K562 (cell line): ENCODE data around the gene ZNF541. TPM values are rescaled to one million over a fixed set of nuclear protein-coding genes. Genes with fewer than 3 reads are reported as not detected.

ENCODE experiments used
- ATAC-seq: fragments of 200-7000 bp; cut with Tn5 transposase; 3 replicates; pipeline ENCODE4 v1.9.1; 2020; ENCODE audit warnings: moderate library complexity
- BruUV-seq: library from RNA; stranded (reverse); fragments of 400-500 nt; replicated peaks from 2 replicates; lab custom pipeline; 2021; lab: Mats Ljungman, UMichigan
- CTCF ChIA-PET: fragments of 300-600 bp; formaldehyde crosslinking; extraction: SDS; loops from one replicate; lab custom pipeline; 2021; ENCODE audit warnings: low intra/inter-chr PET ratio; lab: Yijun Ruan, JAX
- POLR2A ChIA-PET: fragments of 300-600, 350-650 bp; sonication (Branson Sonifier 250); formaldehyde crosslinking; extraction: SDS; loops from one replicate; lab custom pipeline; 2021; ENCODE audit warnings: antibody characterized with exemption, inconsistent platforms; lab: Yijun Ruan, JAX
- DNase-seq, 4 experiments: peaks; one replicate each; pipeline versions ENCODE4 v3.0.0 to v3.0.0-alpha.2; 2011 to 2018; ENCODE audit warnings: low spot score in 3 of 4, mixed read lengths in 3 of 4; ENCODE audit errors: extremely low read depth in 1 of 4
- FAIRE-seq: peaks from 2 replicates; lab custom pipeline; 2011; peaks lifted over from hg19 to GRCh38; lab: Jason Lieb, UNC
- H2AFZ ChIP-seq: 2 replicates; pipeline ENCODE4 v1.6.0; 2011; ENCODE audit warnings: low read depth, low read length, control low read depth, inconsistent platforms
- H3K27ac ChIP-seq: fragments of 200-600 bp; 3 replicates; pipeline ENCODE4 v1.8.0; 2011; ENCODE audit warnings: low read depth, mild to moderate bottlenecking, control low read depth, inconsistent platforms, low read length, moderate library complexity, mixed read lengths; ENCODE audit errors: extremely low read depth
- H3K27me3 ChIP-seq, 2 experiments: fragments of 300-600 bp in 1 of 2; 2 replicates in 1 of 2; 3 replicates in 1 of 2; pipeline versions ENCODE4 v1.6.0 to v1.8.0; 2011; ENCODE audit warnings: inconsistent platforms in 2 of 2, low read length in 2 of 2, mild to moderate bottlenecking in 1 of 2, mixed read lengths in 1 of 2, moderate library complexity in 1 of 2; ENCODE audit not compliant: control insufficient read depth in 2 of 2, insufficient read depth in 2 of 2
- H3K36me3 ChIP-seq: fragments of 300-600 bp; 3 replicates; pipeline ENCODE4 v1.8.0; 2011; ENCODE audit warnings: mild to moderate bottlenecking, low read length, inconsistent platforms; ENCODE audit not compliant: control insufficient read depth, insufficient read depth
- H3K4me1 ChIP-seq, 2 experiments: fragments of 200-600 bp in 1 of 2; replicated peaks in 1 of 2; 2 replicates in 1 of 2; 3 replicates in 1 of 2; pipeline versions ENCODE4 v1.5.1 to v1.8.0; 2011; ENCODE audit warnings: inconsistent platforms in 2 of 2, low read length in 2 of 2, mild to moderate bottlenecking in 1 of 2, mixed read lengths in 1 of 2, moderate library complexity in 1 of 2; ENCODE audit not compliant: control insufficient read depth in 2 of 2, insufficient read depth in 2 of 2
- H3K4me2 ChIP-seq: 2 replicates; pipeline ENCODE4 v1.6.1; 2011; ENCODE audit warnings: low read length, control low read depth, inconsistent platforms, mixed read lengths; ENCODE audit not compliant: insufficient read depth
- H3K4me3 ChIP-seq: fragments of 200-600 bp; sonication (generic), shearing (Covaris generic); 2 replicates; pipeline ENCODE4 v1.5.1; 2016; ENCODE audit warnings: control low read depth, inconsistent platforms
- H3K79me2 ChIP-seq: fragments of 200-600 bp; 3 replicates; pipeline ENCODE4 v1.8.0; 2011; ENCODE audit warnings: low read length, inconsistent platforms; ENCODE audit not compliant: control insufficient read depth, insufficient read depth
- H3K9ac ChIP-seq, 2 experiments: 2 replicates each; pipeline versions ENCODE4 v1.6.0 to v1.6.1; 2011; ENCODE audit warnings: low read depth in 2 of 2, low read length in 2 of 2, control low read depth in 1 of 2, inconsistent platforms in 1 of 2, mild to moderate bottlenecking in 1 of 2, mixed read lengths in 1 of 2; ENCODE audit not compliant: insufficient read depth in 1 of 2
- H3K9me1 ChIP-seq: one replicate; pipeline ENCODE4 v1.6.0; 2011; ENCODE audit warnings: inconsistent platforms, mild to moderate bottlenecking, low read length, moderate library complexity; ENCODE audit not compliant: control insufficient read depth, insufficient read depth
- H3K9me3 ChIP-seq: replicated peaks from 2 replicates; pipeline ENCODE4 v1.5.1; 2011; ENCODE audit warnings: low read depth, low read length, inconsistent platforms; ENCODE audit not compliant: control insufficient read depth, insufficient read depth
- H4K20me1 ChIP-seq: replicated peaks from 2 replicates; pipeline ENCODE4 v1.6.1; 2011; ENCODE audit warnings: low read length, inconsistent platforms, mixed read lengths; ENCODE audit not compliant: control insufficient read depth, insufficient read depth
- CBFA2T3 ChIP-seq: fragments of 450-650 bp; IDR thresholded peaks from 2 replicates; pipeline ENCODE4 v1.6.1; 2017
- CBX5 ChIP-seq: IDR thresholded peaks from 2 replicates; pipeline ENCODE4 v1.6.1; 2014; ENCODE audit warnings: low read depth, borderline replicate concordance
- DACH1 ChIP-seq: fragments of 450-650 bp; IDR thresholded peaks from 2 replicates; pipeline ENCODE4 v1.6.1; 2018; ENCODE audit not compliant: partially characterized antibody
- ELF1 ChIP-seq: fragments of 200-800 bp; sonication (Bioruptor generic); IDR thresholded peaks from 2 replicates; pipeline ENCODE4 v1.6.1; 2016; ENCODE audit warnings: missing genetic modification characterization, missing compliant biosample characterization
- EP400 ChIP-seq: fragments of 450-650 bp; IDR thresholded peaks from 2 replicates; pipeline ENCODE4 v1.6.1; 2017; ENCODE audit warnings: antibody characterized with exemption, mild to moderate bottlenecking, moderate library complexity
- HES1 ChIP-seq: fragments of 450-650 bp; IDR thresholded peaks from 2 replicates; pipeline ENCODE4 v1.6.1; 2016; ENCODE audit warnings: low read depth, mild to moderate bottlenecking, moderate library complexity
- HIVEP1 ChIP-seq: fragments of 250-450 bp; sonication (Bioruptor Pico); IDR thresholded peaks from 2 replicates; pipeline ENCODE4 v1.4.0; 2020; ENCODE audit warnings: mild to moderate bottlenecking
- HOMEZ ChIP-seq: fragments of 250-450 bp; sonication (Bioruptor Pico); IDR thresholded peaks from 2 replicates; pipeline ENCODE4 v1.4.0; 2020; ENCODE audit warnings: mild to moderate bottlenecking, moderate library complexity
- MCM5 ChIP-seq: fragments of 450-650 bp; IDR thresholded peaks from 2 replicates; pipeline ENCODE4 v1.6.1; 2016; ENCODE audit warnings: low read depth
- MIER1 ChIP-seq: fragments of 450-650 bp; IDR thresholded peaks from 2 replicates; pipeline ENCODE4 v1.6.1; 2016; ENCODE audit warnings: antibody characterized with exemption, mild to moderate bottlenecking, low read depth
- MTA3 ChIP-seq: fragments of 450-650 bp; formaldehyde crosslinking; IDR thresholded peaks from 2 replicates; pipeline ENCODE4 v1.6.1; 2017; ENCODE audit warnings: mild to moderate bottlenecking, borderline replicate concordance
- RBM14 ChIP-seq: fragments of 200-400 bp; formaldehyde crosslinking; IDR thresholded peaks from 2 replicates; pipeline ENCODE4 v1.6.1; 2018; ENCODE audit warnings: low read depth, mild to moderate bottlenecking, low read length, moderate library complexity, borderline replicate concordance; ENCODE audit not compliant: insufficient read depth
- SMC3 ChIP-seq: conservative IDR thresholded peaks from 2 replicates; pipeline ENCODE4 v1.6.1; 2011; ENCODE audit warnings: low read depth, low read length, improper control_type of control experiment; ENCODE audit not compliant: insufficient read depth
- ZC3H11A ChIP-seq: IDR thresholded peaks from 2 replicates; pipeline ENCODE4 v1.6.1; 2012; ENCODE audit warnings: low read depth, low read length, improper control_type of control experiment
- WGBS: fragments of 100-300 bp; shearing (Covaris generic); methylation state at CpG from one replicate; pipeline ENCODE4 v1.1.6; 2016; ENCODE audit warnings: low coverage, mixed read lengths; ENCODE audit not compliant: insufficient coverage; ENCODE audit errors: missing lambda C conversion rate; 5-methylcytosine and 5-hydroxymethylcytosine counted together
- in situ Hi-C: fragments of 300-500 bp; cut with MboI; formaldehyde crosslinking; loops from 4 replicates; pipeline ENCODE4 v1.15.0; 2018; ENCODE audit warnings: inconsistent platforms, mixed read lengths
- intact Hi-C: fragments of 100-400 bp; cut with micrococcal nuclease; formaldehyde crosslinking; loops from 2 replicates; pipeline ENCODE4 v1.14.2; 2022
- polyA plus RNA-seq, 8 experiments: library from polyadenylated mRNA; depleted of rRNA in 4 of 8; stranded (reverse) in 5 of 8; unstranded in 3 of 8; fragments of >200 nt; fragmentation: Nextera tagmentation in 2 of 8; fragmentation: Illumina TruSeq in 1 of 8; extraction: Ambion mirVana in 2 of 8; extraction: Trizol in 1 of 8; gene quantifications; 2 replicates each; pipeline versions ENCODE4 v1.2.1 to v1.2.3, GENCODE V29; 2011 to 2014; ENCODE audit warnings: inconsistent platforms in 1 of 8, missing spikeins in 1 of 8
- total RNA-seq, 7 experiments: library from RNA; depleted of rRNA in 6 of 7; stranded (reverse); fragments of >200 nt in 6 of 7; fragmentation: Illumina TruSeq in 2 of 7; extraction: Trizol in 2 of 7; gene quantifications; 2 replicates each; pipeline versions ENCODE4 v1.2.1 to v1.2.3, GENCODE V29; 2011 to 2021; ENCODE audit warnings: low replicate concordance in 1 of 7
- TF ChIP-seq, protein P1 (sequence below), 2 experiments: fragments of 450-650 bp; IDR thresholded peaks; 2 replicates each; pipeline ENCODE4 v1.6.1; 2016
- TF ChIP-seq, protein P2 (sequence below), 2 experiments: fragments of 150-350 bp in 1 of 2; IDR thresholded peaks; 2 replicates each; pipeline ENCODE4 v1.6.1; 2012 to 2016; ENCODE audit warnings: low read depth in 2 of 2, low read length in 2 of 2, mild to moderate bottlenecking in 1 of 2, moderate library complexity in 1 of 2

Gene ZNF541
- total and polyA plus RNA-seq, 9 of the 15 experiments (the other 6 are each of a cell fraction or from before 2014, with no cell fraction given): 0.04 to 0.11 (median 0.05) TPM; not detected in 1

- in situ Hi-C loops (no loop called here), intact Hi-C loops (no loop called here)
- no peaks in the 10 kb centered on the region; the same call in 1 of the 2 replicates for H4K20me1 ChIP-seq
- peaks cover 4 to 14% of the 10 kb centered on the region in 2 experiments; a peak in 4 of 5 replicates for H3K27me3 ChIP-seq
- no peak overlapping the region for H3K4me3 ChIP-seq
- no peak for ATAC-seq
- ChIA-PET POLR2A (interaction anchor here (0.6 to 0.9 kb wide), 2 partner anchors 19 to 35 kb away, joined by 3 read pairs; no protein-coding TSS in a partner anchor), CTCF (no interaction called here)
- no peak overlapping the region for H3K4me2 ChIP-seq
- H3K79me2 ChIP-seq: no peaks in the 10 kb centered on the region
- WGBS: 35% methylated on average over 7 of the region's 7 CpGs
- H3K4me1 ChIP-seq: no peaks in the 10 kb centered on the region
- no peak overlapping the region for H3K9ac ChIP-seq
- DNase-seq: no peak
- H3K36me3 ChIP-seq: no peaks in the 10 kb centered on the region
- no peaks in the 10 kb centered on the region for H3K9me1 ChIP-seq
- H3K9me3 ChIP-seq: no peaks in the 10 kb centered on the region
- no peak overlapping the region for H2AFZ ChIP-seq
- no peak overlapping the region for H3K27ac ChIP-seq
- BruUV-seq: no TSS peak
- FAIRE-seq: no peak
- TF ChIP-seq CBX5 (no peak), CBFA2T3 (no peak), EP400 (no peak), RBM14 (no peak), ZC3H11A (no peak), MTA3 (no peak), SMC3 (no peak), DACH1 (no peak), HIVEP1 (CRISPR knock-in tag) (no peak), HOMEZ (CRISPR knock-in tag) (no peak), MIER1 (no peak), ELF1 (tag) (no peak), HES1 (0 out of 2 replicates have a peak, but pooled peaks have one; percentile 37), MCM5 (no peak)
- TF ChIP-seq, protein P1, sequence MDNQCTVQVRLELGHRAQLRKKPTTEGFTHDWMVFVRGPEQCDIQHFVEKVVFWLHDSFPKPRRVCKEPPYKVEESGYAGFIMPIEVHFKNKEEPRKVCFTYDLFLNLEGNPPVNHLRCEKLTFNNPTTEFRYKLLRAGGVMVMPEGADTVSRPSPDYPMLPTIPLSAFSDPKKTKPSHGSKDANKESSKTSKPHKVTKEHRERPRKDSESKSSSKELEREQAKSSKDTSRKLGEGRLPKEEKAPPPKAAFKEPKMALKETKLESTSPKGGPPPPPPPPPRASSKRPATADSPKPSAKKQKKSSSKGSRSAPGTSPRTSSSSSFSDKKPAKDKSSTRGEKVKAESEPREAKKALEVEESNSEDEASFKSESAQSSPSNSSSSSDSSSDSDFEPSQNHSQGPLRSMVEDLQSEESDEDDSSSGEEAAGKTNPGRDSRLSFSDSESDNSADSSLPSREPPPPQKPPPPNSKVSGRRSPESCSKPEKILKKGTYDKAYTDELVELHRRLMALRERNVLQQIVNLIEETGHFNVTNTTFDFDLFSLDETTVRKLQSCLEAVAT (IDR thresholded peaks at IDR 0.05): peak in 1 of 2 experiments; percentile 46; a peak in 1 of 4 replicates
- TF ChIP-seq, protein P2, sequence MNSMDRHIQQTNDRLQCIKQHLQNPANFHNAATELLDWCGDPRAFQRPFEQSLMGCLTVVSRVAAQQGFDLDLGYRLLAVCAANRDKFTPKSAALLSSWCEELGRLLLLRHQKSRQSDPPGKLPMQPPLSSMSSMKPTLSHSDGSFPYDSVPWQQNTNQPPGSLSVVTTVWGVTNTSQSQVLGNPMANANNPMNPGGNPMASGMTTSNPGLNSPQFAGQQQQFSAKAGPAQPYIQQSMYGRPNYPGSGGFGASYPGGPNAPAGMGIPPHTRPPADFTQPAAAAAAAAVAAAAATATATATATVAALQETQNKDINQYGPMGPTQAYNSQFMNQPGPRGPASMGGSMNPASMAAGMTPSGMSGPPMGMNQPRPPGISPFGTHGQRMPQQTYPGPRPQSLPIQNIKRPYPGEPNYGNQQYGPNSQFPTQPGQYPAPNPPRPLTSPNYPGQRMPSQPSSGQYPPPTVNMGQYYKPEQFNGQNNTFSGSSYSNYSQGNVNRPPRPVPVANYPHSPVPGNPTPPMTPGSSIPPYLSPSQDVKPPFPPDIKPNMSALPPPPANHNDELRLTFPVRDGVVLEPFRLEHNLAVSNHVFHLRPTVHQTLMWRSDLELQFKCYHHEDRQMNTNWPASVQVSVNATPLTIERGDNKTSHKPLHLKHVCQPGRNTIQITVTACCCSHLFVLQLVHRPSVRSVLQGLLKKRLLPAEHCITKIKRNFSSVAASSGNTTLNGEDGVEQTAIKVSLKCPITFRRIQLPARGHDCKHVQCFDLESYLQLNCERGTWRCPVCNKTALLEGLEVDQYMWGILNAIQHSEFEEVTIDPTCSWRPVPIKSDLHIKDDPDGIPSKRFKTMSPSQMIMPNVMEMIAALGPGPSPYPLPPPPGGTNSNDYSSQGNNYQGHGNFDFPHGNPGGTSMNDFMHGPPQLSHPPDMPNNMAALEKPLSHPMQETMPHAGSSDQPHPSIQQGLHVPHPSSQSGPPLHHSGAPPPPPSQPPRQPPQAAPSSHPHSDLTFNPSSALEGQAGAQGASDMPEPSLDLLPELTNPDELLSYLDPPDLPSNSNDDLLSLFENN (IDR thresholded peaks at IDR 0.05; ENCODE audit: low read depth in 2 of 2, low read length in 2 of 2): no peak
Observed at GRCh38 chr19:47561440-47562057, 11.4 kb downstream of the ZNF541 start.
